GM12873 (cell line): ENCODE results near the gene TSTD1.

Experiments
- CTCF ChIP-seq: IDR thresholded peaks from 2 replicates; pipeline ENCODE4 v1.5.1; 2012; ENCODE audit warnings: low read depth, mild to moderate bottlenecking, moderate library complexity, low read length, control low read depth; ENCODE audit not compliant: insufficient read depth; ENCODE audit errors: missing control alignments

Gene TSTD1

GRCh38 chr1:161044535-161044907, 5.8 kb upstream of the TSTD1 start:
- TF ChIP-seq CTCF: no peak

GRCh38 chr1:161039546-161039945, 782 bp upstream of the TSTD1 start:
- no peak for TF ChIP-seq CTCF

DNA sequence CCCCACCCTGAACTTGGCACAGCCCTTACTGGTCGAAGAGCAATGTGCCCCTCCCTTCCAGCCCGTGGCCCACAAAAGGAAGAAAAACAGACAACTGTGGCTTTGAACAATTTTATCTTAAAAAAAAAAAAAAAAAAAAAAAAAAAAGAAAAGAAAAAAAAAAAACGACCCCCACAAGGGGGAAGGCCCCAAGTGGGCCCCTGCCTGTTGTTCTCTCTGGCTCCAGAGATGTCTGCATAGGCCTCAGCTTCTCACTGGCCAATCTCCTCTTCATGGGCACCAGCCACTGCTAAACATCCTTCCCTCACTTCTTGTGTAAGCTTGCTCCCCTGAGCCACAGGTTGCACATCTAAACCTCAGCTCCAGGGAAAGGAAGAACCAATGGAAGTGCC, 386 bp upstream of the TSTD1 start:
- no peak for TF ChIP-seq CTCF

DNA sequence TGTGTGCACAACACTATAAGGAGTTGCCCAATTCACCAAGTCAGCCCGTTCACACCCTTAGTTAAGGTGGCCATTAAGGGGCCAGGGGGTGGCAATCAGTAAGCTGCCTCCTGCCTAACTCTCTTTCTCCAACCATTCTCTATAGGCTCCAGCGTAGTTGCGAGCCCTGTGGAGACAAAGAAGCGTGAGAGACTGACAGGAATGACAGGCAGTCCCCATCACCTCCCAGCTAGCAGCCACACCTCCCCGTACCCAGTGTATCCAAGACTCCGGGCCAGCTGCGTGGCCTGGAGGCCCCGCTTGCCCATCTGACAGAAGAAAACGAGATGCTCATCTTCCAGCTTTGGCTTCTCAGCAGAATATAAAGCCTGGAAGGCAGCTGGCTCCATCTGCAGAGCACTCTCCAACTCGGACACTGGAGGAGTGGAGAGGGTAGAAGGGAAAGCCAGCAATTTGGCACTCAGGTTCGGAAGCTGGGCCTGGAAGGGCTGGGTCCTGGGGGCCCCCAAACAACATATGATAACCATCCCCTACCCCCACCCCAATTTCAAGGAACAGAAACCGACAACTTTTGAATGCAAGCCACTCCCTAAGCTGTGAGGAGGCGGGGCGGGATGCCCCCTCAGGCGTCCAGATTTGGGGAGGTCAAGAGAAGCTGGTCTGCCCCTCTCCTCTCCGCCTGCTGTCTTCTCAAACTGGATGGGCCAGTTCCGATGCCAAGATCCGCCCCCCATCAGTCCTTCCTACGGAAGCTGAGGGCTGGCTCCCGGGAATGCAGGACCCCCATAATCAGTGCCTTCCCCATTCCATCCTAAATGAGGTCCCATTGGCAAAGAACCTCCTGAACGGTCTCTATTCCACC, 872 bp downstream of the TSTD1 start:
- no peak for TF ChIP-seq CTCF

- no peak for TF ChIP-seq CTCF
Observed at GRCh38 chr1:161033751-161034150, 5.0 kb downstream of the TSTD1 start.

DNA sequence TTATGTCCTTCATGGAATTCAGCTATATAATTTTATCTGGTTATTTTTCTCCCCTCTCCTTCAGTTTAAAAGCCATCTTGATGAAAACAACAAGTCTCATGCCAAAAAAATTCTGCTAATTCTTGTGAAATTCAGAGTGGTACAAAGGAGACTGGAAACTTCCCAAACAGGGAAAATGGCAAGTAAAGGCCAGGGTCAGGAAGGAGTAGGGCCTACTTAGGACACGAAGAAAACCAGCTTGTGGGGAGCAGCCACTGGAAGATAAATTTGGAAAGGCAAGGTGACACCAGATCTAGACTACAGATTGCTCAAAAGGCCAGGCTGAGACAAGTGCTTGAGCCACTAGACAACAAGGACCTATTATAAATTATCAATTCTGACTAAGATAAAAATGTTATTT, 6.4 kb downstream of the TSTD1 start:
- no peak for TF ChIP-seq CTCF

DNA sequence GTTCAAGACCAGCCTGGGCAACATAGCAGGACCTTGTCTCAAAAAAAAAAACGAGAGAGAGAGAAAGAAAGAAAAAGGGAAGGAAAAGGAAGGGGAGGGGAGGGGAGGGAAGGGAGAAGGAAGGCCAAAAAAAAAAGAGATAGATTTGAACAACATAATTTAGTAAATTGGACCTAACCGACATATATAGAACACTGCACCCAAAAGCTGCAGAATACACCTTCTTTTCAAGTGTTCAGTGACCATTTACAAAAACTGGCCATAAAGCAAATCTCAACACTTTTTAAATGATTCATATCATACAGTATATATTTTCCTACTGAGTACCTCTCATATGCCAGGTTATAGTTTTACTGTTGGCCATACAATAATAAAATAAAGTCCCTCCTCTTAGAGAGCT, 6.9 kb downstream of the TSTD1 start:
- no peak for TF ChIP-seq CTCF

DNA sequence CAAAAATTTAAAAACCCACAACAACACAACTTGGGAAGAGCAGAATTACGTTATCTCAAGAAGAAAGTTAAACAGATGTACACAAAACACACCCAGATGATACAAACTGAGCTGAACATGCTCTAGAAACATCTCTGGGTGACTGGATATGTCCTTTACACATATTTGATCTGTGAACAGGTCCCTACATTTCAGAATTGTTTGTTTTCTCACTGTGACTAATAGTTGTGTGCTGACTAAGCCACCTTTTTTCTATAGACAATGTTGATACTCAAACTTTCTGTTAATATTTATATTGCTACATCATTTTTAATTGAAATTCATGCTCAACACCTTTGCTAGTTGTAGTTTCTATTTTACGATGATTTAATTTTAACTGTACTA, 16.8 kb downstream of the TSTD1 start:
- TF ChIP-seq CTCF: no peak
